K562 (cell line): ENCODE results near the gene PVALEF. TPM values are rescaled to one million over a fixed set of nuclear protein-coding genes. Genes with fewer than 3 reads are reported as not detected.

Experiments used
- CHCHD3 ChIP-seq: fragments of 250-450 bp; sonication (Bioruptor Pico); IDR thresholded peaks from 2 replicates; pipeline ENCODE4 v2.1.2; 2022; ENCODE audit warnings: mild to moderate bottlenecking
- HOXB6 ChIP-seq: fragments of 250-450 bp; sonication (Bioruptor Pico); IDR thresholded peaks from 2 replicates; pipeline ENCODE4 v1.5.1; 2022; ENCODE audit warnings: mild to moderate bottlenecking, borderline replicate concordance
- POLR3A ChIP-seq: IDR thresholded peaks from 2 replicates; pipeline ENCODE4 v1.6.1; 2011; ENCODE audit warnings: borderline replicate concordance, mild to moderate bottlenecking, moderate library complexity; ENCODE audit not compliant: insufficient read length, insufficient read depth; ENCODE audit errors: extremely low read depth
- STAG1 ChIP-seq: sonication (generic); formaldehyde crosslinking; IDR thresholded peaks from 2 replicates; pipeline ENCODE4 v1.5.0; 2020; ENCODE audit warnings: missing genetic modification reagents, borderline replicate concordance
- ZC3H11A ChIP-seq: IDR thresholded peaks from 2 replicates; pipeline ENCODE4 v1.6.1; 2012; ENCODE audit warnings: low read depth, low read length, improper control_type of control experiment
- ZNF24 ChIP-seq: fragments of 450-650 bp; IDR thresholded peaks from 2 replicates; pipeline ENCODE4 v1.6.1; 2016
- ZNF384 ChIP-seq: IDR thresholded peaks from 2 replicates; pipeline ENCODE4 v1.6.1; 2012; ENCODE audit warnings: low read depth, low read length, improper control_type of control experiment
- polyA plus RNA-seq, 8 experiments: library from polyadenylated mRNA; depleted of rRNA in 4 of 8; stranded (reverse) in 5 of 8; unstranded in 3 of 8; fragments of >200 nt; fragmentation: Nextera tagmentation in 2 of 8; fragmentation: Illumina TruSeq in 1 of 8; extraction: Ambion mirVana in 2 of 8; extraction: Trizol in 1 of 8; gene quantifications; 2 replicates each; pipeline versions ENCODE4 v1.2.1 to v1.2.3, GENCODE V29; 2011 to 2014; ENCODE audit warnings: inconsistent platforms in 1 of 8, missing spikeins in 1 of 8
- total RNA-seq, 7 experiments: library from RNA; depleted of rRNA in 6 of 7; stranded (reverse); fragments of >200 nt in 6 of 7; fragmentation: Illumina TruSeq in 2 of 7; extraction: Trizol in 2 of 7; gene quantifications; 2 replicates each; pipeline versions ENCODE4 v1.2.1 to v1.2.3, GENCODE V29; 2011 to 2021; ENCODE audit warnings: low replicate concordance in 1 of 7
- TF ChIP-seq, protein P1 (sequence below): fragments of 250-450 bp; sonication (Bioruptor Pico); IDR thresholded peaks from 2 replicates; pipeline ENCODE4 v1.9.0; 2021; ENCODE audit warnings: mild to moderate bottlenecking, inconsistent platforms
- TF ChIP-seq, protein P2 (sequence below): IDR thresholded peaks from 2 replicates; pipeline ENCODE4 v1.6.1; 2011; ENCODE audit not compliant: insufficient read length; ENCODE audit errors: extremely low read depth
- TF ChIP-seq, protein P3 (sequence below): fragments of 200-400 bp; formaldehyde crosslinking; IDR thresholded peaks from 2 replicates; pipeline ENCODE4 v1.6.1; 2017; ENCODE audit warnings: mild to moderate bottlenecking, low read depth, low read length, moderate library complexity
- TF ChIP-seq, protein P4 (sequence below), 2 experiments: IDR thresholded peaks; 2 replicates each; pipeline ENCODE4 v1.6.1; 2011; ENCODE audit warnings: borderline replicate concordance in 1 of 2, control low read depth in 1 of 2, low read depth in 1 of 2, low read length in 1 of 2, mild to moderate bottlenecking in 1 of 2, mixed read lengths in 1 of 2, moderate library complexity in 1 of 2; ENCODE audit not compliant: insufficient read depth in 1 of 2, insufficient read length in 1 of 2, poor library complexity in 1 of 2, severe bottlenecking in 1 of 2; ENCODE audit errors: extremely low read depth in 1 of 2
- TF ChIP-seq, protein P5 (sequence below): IDR thresholded peaks from 3 replicates; pipeline ENCODE4 v1.6.1; 2011; ENCODE audit warnings: borderline replicate concordance, mild to moderate bottlenecking, moderate library complexity; ENCODE audit not compliant: insufficient read length; ENCODE audit errors: extremely low read depth

Gene PVALEF
- total and polyA plus RNA-seq, 9 of the 15 experiments (the other 6 are each of a cell fraction or from before 2014, with no cell fraction given), result not detected

DNA sequence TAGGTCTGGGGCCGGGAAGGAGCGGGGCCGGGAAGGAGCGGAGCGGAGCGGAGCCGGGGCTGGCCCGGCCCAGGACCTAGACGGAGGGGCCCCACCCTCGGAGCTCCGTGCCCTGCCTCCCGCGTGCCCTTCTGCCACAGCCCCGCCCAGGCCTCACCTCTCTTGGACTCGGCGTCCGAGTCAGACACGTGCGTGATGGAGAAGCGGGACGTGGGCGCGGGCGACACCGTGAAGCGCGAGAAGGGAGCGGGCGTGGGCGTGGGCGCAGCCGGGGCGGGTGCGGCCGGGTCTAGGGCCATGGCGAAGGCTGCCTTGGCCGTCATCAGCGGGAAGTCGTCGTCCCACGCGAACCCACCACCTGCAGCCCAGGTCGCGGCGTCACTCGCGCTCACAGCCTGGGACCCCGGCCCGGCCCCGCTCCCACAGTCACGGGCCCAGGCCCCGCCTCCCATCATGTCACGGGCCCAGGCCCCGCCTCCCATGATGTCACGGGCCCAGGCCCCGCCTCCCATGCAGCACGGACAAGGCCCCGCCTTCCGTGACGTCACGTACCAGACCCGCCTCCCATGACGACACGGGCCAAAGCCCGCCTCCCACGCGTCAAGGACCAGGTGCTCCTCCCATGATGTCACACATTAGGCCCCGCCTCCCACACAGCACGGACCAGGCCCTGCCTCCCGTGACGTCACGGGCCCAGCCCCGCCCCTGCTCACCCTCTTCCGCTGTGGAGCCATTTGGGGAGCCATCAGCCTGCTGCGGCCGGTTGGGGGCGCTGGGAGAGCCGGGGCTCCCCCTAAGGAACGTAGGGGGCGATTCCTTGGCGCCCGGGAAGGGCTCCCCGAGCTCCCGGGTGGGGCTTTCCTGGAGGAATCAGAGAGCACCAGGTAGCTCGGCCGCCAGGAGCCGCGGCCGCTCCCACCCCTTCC is 45.8 kb upstream of the PVALEF start (continued):
- TF ChIP-seq, protein P1, sequence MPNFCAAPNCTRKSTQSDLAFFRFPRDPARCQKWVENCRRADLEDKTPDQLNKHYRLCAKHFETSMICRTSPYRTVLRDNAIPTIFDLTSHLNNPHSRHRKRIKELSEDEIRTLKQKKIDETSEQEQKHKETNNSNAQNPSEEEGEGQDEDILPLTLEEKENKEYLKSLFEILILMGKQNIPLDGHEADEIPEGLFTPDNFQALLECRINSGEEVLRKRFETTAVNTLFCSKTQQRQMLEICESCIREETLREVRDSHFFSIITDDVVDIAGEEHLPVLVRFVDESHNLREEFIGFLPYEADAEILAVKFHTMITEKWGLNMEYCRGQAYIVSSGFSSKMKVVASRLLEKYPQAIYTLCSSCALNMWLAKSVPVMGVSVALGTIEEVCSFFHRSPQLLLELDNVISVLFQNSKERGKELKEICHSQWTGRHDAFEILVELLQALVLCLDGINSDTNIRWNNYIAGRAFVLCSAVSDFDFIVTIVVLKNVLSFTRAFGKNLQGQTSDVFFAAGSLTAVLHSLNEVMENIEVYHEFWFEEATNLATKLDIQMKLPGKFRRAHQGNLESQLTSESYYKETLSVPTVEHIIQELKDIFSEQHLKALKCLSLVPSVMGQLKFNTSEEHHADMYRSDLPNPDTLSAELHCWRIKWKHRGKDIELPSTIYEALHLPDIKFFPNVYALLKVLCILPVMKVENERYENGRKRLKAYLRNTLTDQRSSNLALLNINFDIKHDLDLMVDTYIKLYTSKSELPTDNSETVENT (CRISPR knock-in tag), result no peak; the same call in 1 of the 2 replicates
- TF ChIP-seq HOXB6 (CRISPR knock-in tag), result no peak
- TF ChIP-seq, protein P2, sequence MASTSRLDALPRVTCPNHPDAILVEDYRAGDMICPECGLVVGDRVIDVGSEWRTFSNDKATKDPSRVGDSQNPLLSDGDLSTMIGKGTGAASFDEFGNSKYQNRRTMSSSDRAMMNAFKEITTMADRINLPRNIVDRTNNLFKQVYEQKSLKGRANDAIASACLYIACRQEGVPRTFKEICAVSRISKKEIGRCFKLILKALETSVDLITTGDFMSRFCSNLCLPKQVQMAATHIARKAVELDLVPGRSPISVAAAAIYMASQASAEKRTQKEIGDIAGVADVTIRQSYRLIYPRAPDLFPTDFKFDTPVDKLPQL, result no peak
- TF ChIP-seq CHCHD3 (CRISPR knock-in tag), result no peak
- TF ChIP-seq, protein P3, sequence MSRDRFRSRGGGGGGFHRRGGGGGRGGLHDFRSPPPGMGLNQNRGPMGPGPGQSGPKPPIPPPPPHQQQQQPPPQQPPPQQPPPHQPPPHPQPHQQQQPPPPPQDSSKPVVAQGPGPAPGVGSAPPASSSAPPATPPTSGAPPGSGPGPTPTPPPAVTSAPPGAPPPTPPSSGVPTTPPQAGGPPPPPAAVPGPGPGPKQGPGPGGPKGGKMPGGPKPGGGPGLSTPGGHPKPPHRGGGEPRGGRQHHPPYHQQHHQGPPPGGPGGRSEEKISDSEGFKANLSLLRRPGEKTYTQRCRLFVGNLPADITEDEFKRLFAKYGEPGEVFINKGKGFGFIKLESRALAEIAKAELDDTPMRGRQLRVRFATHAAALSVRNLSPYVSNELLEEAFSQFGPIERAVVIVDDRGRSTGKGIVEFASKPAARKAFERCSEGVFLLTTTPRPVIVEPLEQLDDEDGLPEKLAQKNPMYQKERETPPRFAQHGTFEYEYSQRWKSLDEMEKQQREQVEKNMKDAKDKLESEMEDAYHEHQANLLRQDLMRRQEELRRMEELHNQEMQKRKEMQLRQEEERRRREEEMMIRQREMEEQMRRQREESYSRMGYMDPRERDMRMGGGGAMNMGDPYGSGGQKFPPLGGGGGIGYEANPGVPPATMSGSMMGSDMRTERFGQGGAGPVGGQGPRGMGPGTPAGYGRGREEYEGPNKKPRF, result no peak
- no peak for TF ChIP-seq ZNF24
- TF ChIP-seq, protein P4, sequence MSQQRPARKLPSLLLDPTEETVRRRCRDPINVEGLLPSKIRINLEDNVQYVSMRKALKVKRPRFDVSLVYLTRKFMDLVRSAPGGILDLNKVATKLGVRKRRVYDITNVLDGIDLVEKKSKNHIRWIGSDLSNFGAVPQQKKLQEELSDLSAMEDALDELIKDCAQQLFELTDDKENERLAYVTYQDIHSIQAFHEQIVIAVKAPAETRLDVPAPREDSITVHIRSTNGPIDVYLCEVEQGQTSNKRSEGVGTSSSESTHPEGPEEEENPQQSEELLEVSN (IDR thresholded peaks at IDR 0.05; ENCODE audit: borderline replicate concordance in 1 of 2, extremely low read depth in 1 of 2, insufficient read depth in 1 of 2, insufficient read length in 1 of 2, low read depth in 1 of 2, low read length in 1 of 2, poor library complexity in 1 of 2, severe bottlenecking in 1 of 2), result peak; percentile 63 to 93
- TF ChIP-seq ZNF384, result no peak; the same call in 1 of the 2 replicates
- no peak for TF ChIP-seq STAG1
- peak; percentile 80 for TF ChIP-seq ZC3H11A
- TF ChIP-seq POLR3A, result no peak
- TF ChIP-seq, protein P5, sequence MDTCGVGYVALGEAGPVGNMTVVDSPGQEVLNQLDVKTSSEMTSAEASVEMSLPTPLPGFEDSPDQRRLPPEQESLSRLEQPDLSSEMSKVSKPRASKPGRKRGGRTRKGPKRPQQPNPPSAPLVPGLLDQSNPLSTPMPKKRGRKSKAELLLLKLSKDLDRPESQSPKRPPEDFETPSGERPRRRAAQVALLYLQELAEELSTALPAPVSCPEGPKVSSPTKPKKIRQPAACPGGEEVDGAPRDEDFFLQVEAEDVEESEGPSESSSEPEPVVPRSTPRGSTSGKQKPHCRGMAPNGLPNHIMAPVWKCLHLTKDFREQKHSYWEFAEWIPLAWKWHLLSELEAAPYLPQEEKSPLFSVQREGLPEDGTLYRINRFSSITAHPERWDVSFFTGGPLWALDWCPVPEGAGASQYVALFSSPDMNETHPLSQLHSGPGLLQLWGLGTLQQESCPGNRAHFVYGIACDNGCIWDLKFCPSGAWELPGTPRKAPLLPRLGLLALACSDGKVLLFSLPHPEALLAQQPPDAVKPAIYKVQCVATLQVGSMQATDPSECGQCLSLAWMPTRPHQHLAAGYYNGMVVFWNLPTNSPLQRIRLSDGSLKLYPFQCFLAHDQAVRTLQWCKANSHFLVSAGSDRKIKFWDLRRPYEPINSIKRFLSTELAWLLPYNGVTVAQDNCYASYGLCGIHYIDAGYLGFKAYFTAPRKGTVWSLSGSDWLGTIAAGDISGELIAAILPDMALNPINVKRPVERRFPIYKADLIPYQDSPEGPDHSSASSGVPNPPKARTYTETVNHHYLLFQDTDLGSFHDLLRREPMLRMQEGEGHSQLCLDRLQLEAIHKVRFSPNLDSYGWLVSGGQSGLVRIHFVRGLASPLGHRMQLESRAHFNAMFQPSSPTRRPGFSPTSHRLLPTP, result no peak
